NCI-H2081 treated with DMSO at 0.1 percent for 48 hours (cell line): ENCODE results near the gene ANKS1B.
A peak's percentile ranks its signal among the peaks of the same experiment; 100 is the strongest.
"Not testable (repeated sequence)": the region's sequence is repeated elsewhere in the genome, so short reads cannot be mapped to it uniquely, and the experiment has no call there.

ENCODE experiments used
- DNase-seq: peaks from one replicate; lab custom pipeline; 2025; lab: John Stamatoyannopoulos, UW

Gene ANKS1B

DNA sequence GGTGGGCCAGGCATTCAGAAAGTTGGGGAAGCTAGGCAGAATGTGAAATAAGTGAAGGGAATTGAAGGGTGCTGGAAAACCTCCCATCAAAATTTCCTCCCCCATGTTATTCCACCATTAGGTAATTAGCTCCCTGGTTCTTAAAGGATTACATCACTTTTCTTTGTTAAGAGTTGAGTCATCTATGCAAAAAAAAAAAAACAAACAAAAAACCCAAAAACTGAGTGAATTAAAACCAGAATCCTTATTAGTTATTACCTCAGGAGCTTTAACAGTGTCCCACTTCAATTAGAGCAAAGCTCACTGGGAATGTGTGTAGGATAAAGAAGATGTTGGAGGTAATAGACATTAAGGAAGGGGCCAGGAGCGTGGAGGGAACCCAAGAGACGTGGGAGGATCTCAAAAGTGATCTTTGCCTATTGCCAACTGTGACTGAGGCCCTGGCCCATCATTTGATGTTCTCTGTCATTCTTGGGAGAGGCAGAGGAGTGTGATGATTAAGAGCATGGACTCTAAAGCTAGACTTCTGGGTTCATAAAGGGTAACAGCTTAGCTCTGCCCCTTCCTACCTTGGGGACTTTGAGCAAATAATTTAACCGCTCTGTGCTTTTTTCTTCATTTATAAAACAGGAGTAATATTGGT, 975.0 kb downstream of the ANKS1B start:
- no peak for DNase-seq

DNA sequence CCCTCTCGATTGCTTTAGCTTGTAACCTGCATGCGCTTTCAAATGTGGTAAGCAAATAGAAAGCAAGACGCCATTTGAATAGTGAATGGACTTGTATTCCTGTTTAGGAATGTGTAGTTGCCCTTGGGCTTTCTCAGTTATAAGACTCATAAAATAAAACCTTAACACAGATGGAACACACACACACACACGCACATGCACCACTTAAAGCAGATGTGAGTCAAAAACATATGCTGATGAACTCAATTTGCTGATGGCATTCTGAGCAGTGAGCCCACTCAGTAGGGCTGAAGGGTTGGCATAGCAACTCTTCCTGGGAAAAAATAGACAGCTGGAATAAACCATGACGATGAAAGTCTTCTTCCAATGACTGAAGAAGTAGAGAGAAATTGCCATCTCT, 979.1 kb downstream of the ANKS1B start:
- no peak for DNase-seq

DNA sequence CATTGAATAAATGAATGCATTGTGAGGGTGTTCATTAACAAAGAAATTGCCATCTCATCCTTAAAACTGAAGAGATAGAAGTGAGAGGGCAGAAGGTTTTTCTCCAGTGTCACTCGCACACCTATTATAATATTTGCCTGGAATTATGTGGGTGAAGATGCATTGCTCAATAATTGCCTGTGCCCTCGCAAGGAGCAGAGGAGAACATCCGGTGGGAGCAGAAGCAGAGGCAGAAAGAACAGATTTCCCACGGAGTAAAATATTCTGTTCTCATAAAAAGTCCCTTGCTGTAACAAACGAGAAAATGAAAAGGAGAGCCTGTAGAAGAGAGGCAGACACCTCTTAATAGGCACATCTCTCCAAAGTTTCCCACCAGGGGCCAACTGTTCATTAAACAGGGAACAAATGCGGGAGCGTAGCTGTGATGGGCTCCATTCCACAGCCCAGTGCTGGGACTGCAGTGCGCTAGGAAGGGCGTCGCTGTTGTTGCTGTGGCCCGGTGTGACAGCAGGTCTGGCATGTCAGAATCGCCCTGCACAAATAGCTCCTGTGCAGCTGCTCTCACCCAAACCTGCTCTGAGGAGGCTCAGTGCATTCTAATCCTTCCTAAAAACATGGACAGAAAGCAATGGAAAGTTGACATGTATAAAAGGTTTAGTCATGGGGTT, 979.8 kb downstream of the ANKS1B start:
- no peak for DNase-seq

DNA sequence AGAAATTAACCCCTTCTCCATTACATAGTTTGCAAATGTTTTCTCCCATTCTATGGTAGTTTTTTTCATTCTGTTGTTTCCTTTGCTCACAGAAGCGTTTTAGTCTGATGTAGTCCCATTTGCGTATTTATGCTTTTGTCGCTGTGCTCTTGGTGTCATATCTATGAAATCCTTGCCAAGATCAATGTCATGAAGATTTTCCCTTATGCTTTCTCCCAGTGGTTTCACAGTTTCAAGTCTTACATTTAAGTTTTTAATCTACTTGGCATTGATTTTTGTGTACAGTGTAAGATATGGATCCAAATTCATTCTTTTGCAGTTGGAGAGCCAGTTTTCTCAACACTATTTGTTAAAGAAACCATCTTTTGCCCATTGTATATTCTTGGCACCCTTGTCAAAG, 982.0 kb downstream of the ANKS1B start:
- DNase-seq: no peak

DNA sequence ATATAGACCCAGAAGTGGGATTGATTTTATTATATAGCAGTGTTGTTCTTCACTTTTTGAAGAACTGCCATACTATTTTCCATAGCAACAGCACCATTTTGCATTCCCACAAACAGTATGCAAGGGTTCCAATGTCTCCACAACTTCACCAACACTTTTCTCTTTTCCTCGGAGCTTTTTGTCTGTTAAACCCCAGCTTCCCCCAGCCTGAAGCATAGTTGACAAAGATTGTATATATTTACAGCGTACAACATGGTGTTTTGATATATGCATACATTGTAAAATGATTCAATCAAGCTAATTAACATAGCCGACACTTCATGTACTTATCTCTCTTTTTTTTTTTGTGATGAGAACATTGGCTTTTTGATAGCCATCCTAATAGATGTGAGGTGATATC, 982.6 kb downstream of the ANKS1B start:
- DNase-seq: no peak

DNA sequence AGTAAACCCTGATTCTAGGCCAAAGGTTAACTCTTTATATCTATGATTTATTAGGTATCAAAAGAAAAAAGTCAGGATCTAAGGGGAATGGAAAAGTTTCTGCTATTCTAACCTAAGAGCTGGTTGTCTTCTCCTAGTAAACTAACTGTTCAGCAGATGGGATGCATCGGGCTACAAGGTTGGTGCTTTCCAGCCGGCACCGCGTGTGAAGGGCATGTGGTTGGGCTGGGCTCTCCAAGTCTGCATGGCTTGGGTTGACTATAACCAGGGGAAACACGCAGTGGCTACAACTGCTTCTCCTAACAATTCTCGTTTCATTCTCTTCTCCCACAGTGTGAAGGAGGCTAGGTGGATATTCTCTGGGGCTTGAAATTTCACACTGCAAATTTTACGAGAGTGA, 985.2 kb downstream of the ANKS1B start:
- no peak for DNase-seq

DNA sequence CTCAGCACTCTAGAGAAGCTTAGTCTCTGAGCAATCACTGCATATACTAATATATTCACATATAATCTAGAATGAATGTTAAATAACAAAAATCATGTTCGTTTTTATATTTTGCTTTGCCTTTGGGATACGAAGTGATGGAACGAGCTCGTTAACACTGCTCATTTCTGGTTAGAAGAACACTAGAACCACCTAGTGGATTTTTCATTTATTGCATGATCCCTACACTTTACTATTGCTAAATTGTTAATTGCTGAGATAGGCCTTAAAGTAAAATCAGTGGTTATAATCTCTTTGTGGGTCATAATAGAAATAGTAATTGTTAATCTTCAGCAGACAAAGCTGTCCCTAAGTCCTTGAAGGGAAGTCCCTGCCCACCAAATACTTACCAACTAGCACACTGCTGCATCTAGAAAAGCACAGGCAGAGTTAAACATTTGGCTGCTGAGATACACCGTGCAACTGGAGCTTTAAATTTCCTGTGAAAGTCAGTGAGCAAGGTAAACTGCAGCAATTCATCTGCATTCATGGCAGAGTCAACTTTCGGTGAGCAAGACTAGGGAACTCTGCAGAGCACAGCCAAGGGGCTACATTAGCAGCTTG, 985.9 kb downstream of the ANKS1B start:
- peak; percentile 31 for DNase-seq

DNA sequence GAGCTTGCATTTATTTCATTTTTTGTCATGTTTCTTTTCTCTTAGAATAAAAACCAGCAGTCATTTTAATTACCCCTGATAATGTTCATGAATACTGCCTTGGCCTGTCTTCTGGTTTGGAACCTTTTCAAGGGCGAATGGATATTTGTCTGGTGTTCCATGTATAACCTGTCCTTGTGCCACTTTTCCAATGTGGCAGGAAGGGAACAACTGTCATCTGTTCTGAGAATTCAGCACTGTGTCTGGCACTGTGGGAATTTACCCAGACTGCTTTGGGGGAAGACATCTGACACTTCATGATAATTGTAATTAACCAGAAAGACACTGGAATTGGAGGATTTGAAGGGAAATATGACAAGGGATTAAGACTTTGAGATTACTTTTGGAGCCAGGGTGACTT, 986.8 kb downstream of the ANKS1B start:
- DNase-seq: no peak

DNA sequence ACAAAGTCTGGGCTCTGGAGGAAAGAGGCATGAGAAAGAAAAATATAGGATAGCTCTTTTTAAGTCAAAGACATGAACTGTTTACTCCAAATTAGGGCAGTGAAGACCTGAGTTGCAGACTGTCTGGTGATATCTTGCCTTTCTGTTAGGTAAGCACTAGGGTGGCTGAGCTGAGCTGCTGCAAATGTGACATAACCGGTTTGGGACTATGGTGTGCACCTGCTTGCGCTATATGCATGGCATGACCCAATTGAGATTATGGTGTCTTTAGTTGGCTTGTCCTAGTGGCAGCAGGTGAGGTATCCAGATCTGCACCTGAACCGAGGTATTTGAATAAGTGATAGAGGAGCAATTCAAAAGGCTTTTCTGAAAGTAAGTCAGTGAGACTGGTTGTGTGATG, 994.1 kb downstream of the ANKS1B start:
- DNase-seq: no peak

DNA sequence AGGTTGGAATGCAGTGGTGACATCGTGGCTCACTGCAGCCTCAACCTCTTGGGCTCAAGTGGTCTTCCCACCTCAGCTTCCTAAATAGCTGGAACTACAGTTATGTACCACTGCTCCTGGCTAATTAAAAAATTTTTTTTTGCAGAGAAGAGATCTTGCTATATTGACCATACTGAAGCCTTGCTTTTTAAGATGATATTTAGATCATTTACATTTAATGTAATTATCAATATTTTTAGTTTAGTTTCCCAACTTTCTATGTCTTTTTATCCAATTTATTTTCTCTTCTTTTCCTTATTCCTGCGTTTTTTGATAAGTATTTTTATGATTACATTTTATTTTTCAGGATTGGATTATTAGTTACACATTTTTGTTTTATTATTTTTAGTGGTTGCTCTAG, 999.6 kb downstream of the ANKS1B start:
- DNase-seq: no peak

DNA sequence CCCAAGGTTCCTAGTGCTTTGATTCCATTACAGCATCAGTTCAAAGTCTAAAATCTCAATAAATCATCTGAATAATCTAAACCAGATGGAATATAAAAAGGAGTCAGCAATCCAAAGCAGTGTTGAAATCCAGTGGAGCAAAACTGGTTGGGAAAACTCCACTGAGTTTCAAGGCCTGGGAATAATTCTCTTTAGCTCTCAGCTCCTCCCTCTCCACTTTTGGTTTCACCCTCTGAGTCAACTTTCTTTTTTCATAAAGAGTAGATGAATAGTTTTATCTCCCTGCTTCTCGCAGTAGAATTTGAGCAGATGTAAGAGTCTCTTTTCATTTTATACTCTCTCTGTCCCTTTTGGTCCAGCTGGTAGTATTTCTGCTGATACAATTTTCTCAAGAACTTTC, 1001.1 kb downstream of the ANKS1B start:
- no peak for DNase-seq

DNA sequence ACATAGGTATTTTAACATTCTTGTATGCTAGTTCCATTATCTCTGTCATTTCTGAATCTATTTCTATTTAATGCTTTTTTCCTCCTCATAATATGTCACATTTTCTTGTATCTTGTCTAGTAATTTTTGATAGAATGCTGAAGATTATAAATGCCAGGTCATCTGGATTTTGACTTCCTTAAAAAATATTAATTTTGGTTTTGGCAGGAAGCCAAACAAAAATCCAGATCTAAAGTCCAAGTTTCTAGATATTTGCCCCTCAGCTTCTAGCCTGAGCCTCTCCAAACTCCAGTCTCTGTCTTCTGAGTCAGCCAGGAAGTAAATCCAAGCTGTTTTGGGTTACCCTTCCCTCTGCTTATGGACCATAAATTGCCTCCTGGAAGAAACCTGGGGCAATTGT, 1004.2 kb downstream of the ANKS1B start:
- DNase-seq: no peak

DNA sequence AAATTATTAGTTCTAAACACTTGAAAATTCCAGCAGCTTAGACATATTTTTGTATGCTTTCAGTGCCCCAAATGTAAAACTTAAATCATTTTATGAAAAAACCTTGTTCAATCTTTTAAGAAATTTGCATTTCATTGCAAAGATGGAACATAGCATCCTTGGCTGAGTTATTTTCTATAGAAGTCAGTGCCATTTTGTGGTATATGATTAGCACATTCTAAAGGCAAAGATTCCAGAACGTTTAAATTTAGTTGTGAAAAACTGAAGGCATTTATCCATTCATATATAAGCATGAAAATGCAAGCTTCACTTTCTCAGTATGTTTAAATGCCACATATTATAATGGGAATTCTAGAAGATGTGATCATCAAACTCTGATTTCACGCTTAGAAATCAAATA, 1007.5 kb downstream of the ANKS1B start:
- DNase-seq: no peak

DNA sequence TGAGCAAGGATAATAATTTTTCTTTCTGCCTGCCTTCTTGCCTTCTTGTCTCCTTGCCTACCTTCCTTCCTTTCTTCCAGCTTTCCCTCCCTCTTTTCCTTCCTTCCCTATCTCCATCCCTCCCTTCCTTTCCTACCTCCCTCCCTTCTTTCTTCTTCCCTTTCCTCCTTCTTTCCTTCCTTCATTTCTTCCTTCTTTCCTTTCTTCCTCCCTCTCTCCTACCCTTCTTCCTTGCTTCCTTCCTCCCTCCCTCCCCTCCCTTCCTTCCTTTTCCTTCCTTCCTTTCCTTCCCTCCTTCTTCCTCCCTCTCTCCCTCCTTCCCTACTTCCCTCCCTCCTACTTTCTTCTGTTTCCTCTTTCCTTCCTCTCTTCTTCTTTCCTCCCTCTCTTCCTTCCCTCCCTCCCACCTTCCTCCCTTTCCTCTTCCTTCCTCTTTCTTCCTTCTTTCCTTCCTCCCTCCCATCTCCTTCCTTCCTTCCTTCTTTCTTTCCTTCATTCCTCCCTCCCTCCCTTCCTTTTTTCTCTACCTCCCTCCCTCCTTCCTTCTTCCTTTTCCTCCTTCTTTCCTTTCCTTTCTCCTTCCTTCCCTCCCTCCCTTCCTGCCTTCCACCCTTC, 1009.9 kb downstream of the ANKS1B start:
- DNase-seq: no peak

DNA sequence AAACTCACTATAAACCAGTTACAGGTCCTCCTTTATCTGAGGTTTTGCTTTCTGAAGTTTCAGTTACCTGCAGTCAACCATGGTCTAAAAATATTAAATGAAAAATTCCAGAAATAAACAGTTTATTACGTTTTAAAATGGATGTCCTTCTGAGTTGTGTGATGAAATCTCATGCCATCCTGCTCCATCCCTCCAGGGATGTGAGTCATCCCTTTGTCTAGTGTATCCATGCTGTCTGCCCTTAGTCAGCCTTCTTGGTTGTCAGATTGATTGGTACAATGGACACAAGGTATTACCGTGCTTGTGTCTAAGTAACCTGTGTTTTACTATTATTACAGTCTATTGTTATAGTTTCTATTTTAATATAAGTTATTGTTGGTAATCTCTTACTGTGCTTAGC, 1011.3 kb downstream of the ANKS1B start:
- DNase-seq: no peak

DNA sequence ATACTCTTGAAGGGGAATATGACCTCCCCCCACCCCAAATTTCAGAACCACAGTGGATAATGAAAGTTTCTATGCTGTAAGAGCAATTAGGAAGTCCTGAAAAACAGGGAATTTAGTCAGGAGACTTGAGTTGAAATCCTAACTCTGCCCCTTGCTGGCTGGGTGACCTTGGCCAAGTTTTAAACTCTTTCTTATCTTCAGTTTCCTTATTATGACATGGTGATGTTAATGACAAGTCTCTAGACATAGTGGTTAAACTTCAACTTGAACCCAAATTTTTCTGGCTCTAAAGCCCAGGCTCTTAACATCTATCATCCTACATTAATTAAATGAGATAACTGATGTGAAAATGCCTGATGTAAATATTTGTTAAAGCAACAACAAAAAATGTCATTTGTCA, 1013.8 kb downstream of the ANKS1B start:
- no peak for DNase-seq

DNA sequence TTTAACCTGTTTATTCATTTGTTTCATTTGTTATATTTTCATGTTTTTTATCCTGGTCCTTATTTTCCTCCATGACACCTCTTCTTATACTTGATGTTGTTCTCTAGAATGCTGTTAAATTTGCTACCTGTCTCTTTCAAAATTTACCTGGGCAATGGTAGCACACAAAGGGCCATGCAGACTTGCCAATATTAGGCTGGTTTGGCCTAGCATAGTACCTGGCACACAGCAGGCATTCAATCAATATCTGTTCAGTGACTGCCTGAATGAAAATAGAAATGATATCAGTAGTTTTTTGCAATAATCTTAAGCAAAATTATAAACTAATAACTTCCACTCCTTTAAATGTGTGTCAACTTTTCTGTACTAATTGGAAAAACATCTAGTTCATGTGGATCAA, 1014.5 kb downstream of the ANKS1B start:
- no peak for DNase-seq

DNA sequence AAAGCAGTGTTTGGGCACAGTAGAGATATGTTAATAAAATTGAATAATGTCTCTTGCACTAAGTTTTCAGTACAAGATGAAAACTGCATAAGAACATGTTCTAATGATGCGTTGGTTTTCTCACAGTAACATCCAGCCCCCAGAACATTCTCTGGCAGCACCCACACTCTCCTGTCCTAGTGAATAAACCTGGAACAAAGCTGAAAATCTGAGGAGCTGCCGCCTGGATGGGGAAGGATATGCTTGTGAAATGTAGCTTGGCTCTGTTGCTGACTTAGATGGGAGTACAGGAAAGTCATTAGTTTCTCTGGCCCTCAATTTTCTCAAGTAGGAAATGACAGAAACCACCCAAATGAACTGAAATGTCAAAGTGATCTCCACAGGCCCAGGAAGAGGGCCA, 1015.8 kb downstream of the ANKS1B start:
- DNase-seq: no peak

DNA sequence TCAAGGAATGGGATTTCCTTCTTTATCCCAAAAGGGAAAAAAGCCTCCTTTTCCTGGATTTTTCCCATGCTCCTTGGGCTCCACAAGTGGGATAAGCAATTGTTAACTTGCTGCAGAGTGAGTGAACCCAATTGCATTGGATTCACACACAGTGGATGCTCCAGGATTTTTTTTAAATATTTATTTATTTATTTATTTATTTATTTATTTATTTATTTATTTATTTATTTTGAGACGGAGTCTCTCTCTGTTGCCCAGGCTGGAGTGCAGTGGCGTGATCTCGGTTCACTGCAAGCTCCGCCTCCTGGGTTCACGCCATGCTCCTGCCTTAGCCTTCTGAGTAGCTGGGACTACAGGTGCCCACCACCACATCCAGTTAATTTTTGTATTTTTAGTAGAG, 1027.6 kb downstream of the ANKS1B start:
- DNase-seq: not testable (repeated sequence)

DNA sequence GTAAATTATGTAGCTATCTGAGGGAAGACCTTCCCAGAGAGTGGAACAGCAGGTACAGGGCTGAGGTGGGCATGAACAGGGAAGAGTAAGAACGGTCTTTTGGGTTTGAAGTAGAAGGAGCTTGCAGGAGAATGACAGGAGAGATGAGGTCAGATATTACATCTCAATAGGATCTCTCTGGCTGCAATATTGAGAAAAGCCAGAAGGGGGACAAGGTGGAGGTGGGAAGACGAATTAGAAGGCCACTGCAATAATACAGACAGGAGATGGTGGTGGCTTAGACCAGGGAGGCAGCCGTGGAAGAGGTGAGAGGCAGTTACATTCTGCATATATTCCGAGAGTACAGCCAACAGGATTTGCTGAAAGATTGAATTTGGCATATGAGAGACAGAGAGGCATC, 1029.5 kb downstream of the ANKS1B start:
- no peak for DNase-seq

DNA sequence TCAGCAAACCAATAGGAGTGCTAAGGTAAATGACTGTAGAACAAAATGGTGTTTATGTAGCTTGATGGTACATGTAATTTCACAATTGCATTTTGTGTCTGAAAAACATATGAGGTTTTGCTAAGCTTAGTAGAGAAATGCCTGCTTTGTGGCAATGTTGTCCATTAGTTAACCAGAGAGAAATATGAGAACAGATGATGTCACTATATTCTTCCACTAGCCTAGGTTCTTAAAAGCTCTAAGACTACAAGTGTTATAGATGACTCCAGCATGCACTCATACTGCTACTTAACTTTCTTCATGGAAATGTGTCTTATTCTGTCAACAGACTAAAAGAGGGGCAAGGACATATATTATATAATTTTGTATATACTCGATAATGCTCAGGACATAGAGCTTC, 1030.2 kb downstream of the ANKS1B start:
- DNase-seq: no peak

DNA sequence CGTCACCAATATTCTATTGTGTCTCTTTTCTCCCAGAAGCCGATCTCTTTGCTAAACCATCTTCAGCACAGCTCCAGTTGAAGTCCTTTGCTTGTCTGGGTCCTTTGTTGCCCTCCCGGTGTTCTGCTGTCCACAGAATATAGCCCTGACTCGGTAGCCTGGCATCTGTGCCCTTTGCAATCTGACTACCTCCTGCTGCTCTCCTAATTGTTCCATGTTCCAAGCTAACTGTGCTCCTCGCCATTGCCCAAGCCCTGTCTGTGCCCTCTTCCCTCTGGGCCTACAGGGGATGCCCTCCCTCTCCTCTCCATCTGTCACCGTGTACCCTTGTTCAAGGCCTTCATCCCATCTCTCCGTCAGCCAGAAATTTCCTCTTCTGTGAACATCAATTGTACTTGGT, 1033.3 kb downstream of the ANKS1B start:
- DNase-seq: no peak

DNA sequence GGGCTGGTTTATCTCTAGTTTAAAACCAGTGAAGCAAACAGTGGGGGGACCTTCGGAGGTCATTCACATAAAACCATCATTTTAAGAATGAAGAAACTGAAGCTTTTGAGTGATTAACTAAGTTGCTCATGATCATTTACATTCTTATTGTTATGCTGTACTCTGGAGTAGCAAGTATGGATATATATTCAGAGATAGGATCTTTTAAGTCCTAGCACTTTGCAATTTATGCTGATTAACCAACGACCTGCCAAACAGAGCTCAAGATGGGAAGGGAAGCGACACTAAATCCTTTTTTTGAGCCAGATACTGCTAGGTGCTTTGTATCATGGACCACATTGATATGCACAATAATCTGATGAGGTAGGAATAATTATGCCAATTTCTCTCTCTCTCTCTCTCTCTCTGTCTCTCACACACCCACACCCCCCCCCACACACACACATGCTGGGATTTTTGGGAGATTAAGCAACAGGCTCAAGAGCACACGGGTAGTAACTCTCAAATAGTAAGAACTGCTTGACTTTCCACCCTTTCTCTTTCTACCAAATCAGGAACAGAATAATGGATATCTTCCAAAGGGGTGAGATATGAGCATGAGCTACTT, 1036.3 kb downstream of the ANKS1B start:
- DNase-seq: no peak
